Measurements from ENCODE around the gene RCE1. TPM values are rescaled to one million over a fixed set of nuclear protein-coding genes. Genes with fewer than 3 reads are reported as not detected.

The RCE1 gene
- total and polyA plus RNA-seq, 2 donors (not counting 1 experiment from before 2014, with no cell fraction given): 7.0 to 14.4 TPM

DNA sequence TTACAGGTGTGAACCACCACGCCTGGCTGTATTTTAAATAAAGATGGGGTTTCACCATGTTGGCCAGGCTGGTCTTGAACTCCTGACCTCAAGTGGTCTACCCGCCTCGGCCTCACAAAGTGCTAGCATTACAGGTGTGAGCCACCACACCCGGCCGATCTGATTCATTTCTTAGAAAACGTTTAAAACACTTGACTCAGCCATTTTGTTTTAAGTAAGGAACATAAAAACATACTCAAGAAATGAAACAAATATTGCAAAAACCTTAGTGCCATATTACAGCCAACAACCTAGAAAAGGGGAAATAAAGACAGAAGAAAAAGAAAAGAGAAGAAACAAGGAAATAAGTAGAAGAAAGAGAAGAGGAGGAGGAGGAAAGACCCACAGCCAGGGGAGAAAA is 31.0 kb downstream of the RCE1 start:
- Histone ChIP-seq H3K9ac (ENCODE audit: insufficient read depth, low read length) (no peak overlapping the region), H3K4me2 (ENCODE audit: extremely low read depth, insufficient read depth, low read length) (no peak overlapping the region), H3K36me3 (ENCODE audit: control insufficient read depth, insufficient read depth, low read length) (no peaks in the 10 kb centered on the region), H2AFZ (ENCODE audit: low read length) (no peak overlapping the region), H3K9me3 (ENCODE audit: control insufficient read depth, insufficient read depth, low read depth, low read length) (no peaks in the 10 kb centered on the region), H3K79me2 (ENCODE audit: control insufficient read depth, insufficient read depth, low read length) (no peaks in the 10 kb centered on the region), H3K4me3 (replicated peaks in 1 of 4; ENCODE audit: control extremely low read depth in 1 of 4, insufficient read depth in 1 of 4, low read depth in 3 of 4, low read length in 4 of 4) (no peak overlapping the region), H3K27ac (ENCODE audit: insufficient read depth, low read length) (no peak overlapping the region), H3K4me1 (ENCODE audit: control insufficient read depth, extremely low read depth, insufficient read depth, low read length) (peaks cover 3% of the 10 kb centered on the region), H3K27me3 (ENCODE audit: control insufficient read depth, insufficient read depth, low read length) (no peaks in the 10 kb centered on the region), H4K20me1 (ENCODE audit: control insufficient read depth, extremely low read depth, insufficient read depth, low read length) (no peaks in the 10 kb centered on the region)
- DNase-seq (ENCODE audit: low read depth in 2 of 2): no peak
- no peak for TF ChIP-seq CTCF (conservative IDR thresholded peaks at IDR 0.05 in 1 of 2, IDR thresholded peaks at IDR 0.05 in 1 of 2; ENCODE audit: low read depth in 1 of 2, low read length in 2 of 2)
- TF ChIP-seq EZH2 (IDR thresholded peaks at IDR 0.05; ENCODE audit: low read length, missing control alignments): no peak

DNA sequence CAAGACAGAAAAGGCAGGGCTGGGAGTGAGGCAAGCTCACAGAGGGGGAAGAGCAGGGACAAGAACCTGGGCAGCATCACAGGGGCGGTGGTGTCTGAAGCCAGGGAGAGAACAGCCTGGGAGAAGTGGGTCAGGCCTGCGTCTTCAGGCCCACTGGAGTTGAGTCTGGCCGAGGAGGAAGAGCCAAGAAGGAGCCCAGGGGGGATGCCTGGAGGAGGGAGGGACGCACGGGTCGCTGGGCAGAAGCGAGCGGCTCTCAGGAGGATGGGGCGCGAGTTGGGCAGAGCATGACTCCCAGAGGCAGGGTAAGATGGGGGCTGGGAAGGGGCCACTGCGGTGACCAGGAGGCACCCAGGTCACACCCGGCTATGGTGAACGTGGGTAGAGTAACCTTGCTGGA is 32.1 kb downstream of the RCE1 start:
- no peak overlapping the region for H3K4me3 ChIP-seq (replicated peaks in 1 of 4; ENCODE audit: control extremely low read depth in 1 of 4, insufficient read depth in 1 of 4, low read depth in 3 of 4, low read length in 4 of 4)
- no peak overlapping the region for H2AFZ ChIP-seq (ENCODE audit: low read length)
- H3K27me3 ChIP-seq (ENCODE audit: control insufficient read depth, insufficient read depth, low read length): no peaks in the 10 kb centered on the region
- no peak overlapping the region for H3K27ac ChIP-seq (ENCODE audit: insufficient read depth, low read length)
- H3K4me2 ChIP-seq (ENCODE audit: extremely low read depth, insufficient read depth, low read length): no peak overlapping the region
- peaks cover 3% of the 10 kb centered on the region for H3K4me1 ChIP-seq (ENCODE audit: control insufficient read depth, extremely low read depth, insufficient read depth, low read length)
- H3K36me3 ChIP-seq (ENCODE audit: control insufficient read depth, insufficient read depth, low read length): no peaks in the 10 kb centered on the region
- DNase-seq (ENCODE audit: low read depth in 2 of 2): no peak
- no peaks in the 10 kb centered on the region for H4K20me1 ChIP-seq (ENCODE audit: control insufficient read depth, extremely low read depth, insufficient read depth, low read length)
- TF ChIP-seq CTCF (conservative IDR thresholded peaks at IDR 0.05 in 1 of 2, IDR thresholded peaks at IDR 0.05 in 1 of 2; ENCODE audit: low read depth in 1 of 2, low read length in 2 of 2) (no peak), EZH2 (IDR thresholded peaks at IDR 0.05; ENCODE audit: low read length, missing control alignments) (no peak)
- H3K79me2 ChIP-seq (ENCODE audit: control insufficient read depth, insufficient read depth, low read length): no peaks in the 10 kb centered on the region
- no peaks in the 10 kb centered on the region for H3K9me3 ChIP-seq (ENCODE audit: control insufficient read depth, insufficient read depth, low read depth, low read length)
- no peak overlapping the region for H3K9ac ChIP-seq (ENCODE audit: insufficient read depth, low read length)

DNA sequence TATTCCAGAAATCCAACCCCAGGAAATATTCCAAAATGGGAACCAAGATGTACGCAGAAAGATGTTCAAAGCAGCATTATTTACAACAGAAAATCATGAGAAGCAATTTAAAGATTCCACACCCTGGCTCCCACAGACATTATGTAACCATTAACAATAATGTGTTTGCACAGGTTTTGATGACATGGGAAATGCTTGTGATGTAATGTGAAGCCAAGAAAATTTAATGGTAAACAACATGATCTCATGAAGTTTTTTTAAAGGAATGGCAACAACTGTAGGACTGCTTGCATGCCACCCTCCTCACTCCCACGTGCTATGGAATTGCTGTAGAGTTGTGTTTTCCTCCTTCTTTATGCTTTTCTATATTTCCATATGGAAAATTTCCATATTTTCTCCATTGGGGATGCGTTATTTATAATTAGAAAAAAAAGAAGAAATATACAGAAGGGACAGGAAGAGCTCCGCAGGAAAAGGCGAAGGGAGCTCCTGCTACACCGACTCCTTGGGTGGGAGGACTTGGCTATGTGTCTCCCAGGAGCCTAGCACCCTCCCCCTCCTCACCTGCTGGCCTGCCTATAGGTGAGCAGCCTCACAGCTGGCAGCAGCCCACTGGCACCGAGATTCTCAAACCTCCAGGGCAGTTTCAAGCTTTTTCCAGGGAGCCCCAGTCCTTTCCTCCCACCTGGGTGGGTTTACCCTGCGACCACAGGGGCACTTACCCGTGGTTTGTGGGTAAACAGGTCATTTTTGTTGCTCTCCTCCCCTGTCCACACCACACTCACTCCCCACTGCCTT is 34.5 kb downstream of the RCE1 start:
- H3K4me1 ChIP-seq (ENCODE audit: control insufficient read depth, extremely low read depth, insufficient read depth, low read length): peaks cover 4% of the 10 kb centered on the region
- no peaks in the 10 kb centered on the region for H3K27me3 ChIP-seq (ENCODE audit: control insufficient read depth, insufficient read depth, low read length)
- H3K9me3 ChIP-seq (ENCODE audit: control insufficient read depth, insufficient read depth, low read depth, low read length): no peaks in the 10 kb centered on the region
- peak in 1 of 2 donors; percentile 44 for DNase-seq (ENCODE audit: low read depth in 2 of 2)
- H3K4me2 ChIP-seq (ENCODE audit: extremely low read depth, insufficient read depth, low read length): no peak overlapping the region
- no peak overlapping the region for H3K4me3 ChIP-seq (replicated peaks in 1 of 4; ENCODE audit: control extremely low read depth in 1 of 4, insufficient read depth in 1 of 4, low read depth in 3 of 4, low read length in 4 of 4)
- no peaks in the 10 kb centered on the region for H3K79me2 ChIP-seq (ENCODE audit: control insufficient read depth, insufficient read depth, low read length)
- no peak overlapping the region for H3K9ac ChIP-seq (ENCODE audit: insufficient read depth, low read length)
- no peaks in the 10 kb centered on the region for H3K36me3 ChIP-seq (ENCODE audit: control insufficient read depth, insufficient read depth, low read length)
- H2AFZ ChIP-seq (ENCODE audit: low read length): no peak overlapping the region
- no peak overlapping the region for H3K27ac ChIP-seq (ENCODE audit: insufficient read depth, low read length)
- TF ChIP-seq CTCF (conservative IDR thresholded peaks at IDR 0.05 in 1 of 2, IDR thresholded peaks at IDR 0.05 in 1 of 2; ENCODE audit: low read depth in 1 of 2, low read length in 2 of 2) (no peak), EZH2 (IDR thresholded peaks at IDR 0.05; ENCODE audit: low read length, missing control alignments) (no peak)
- H4K20me1 ChIP-seq (ENCODE audit: control insufficient read depth, extremely low read depth, insufficient read depth, low read length): no peaks in the 10 kb centered on the region

Data from fibroblast of lung (primary cell).